GM06990 (cell line): ENCODE results near the gene PNMA6A.
"Not testable (repeated sequence)": the region's sequence is repeated elsewhere in the genome, so short reads cannot be mapped to it uniquely, and the experiment has no call there.

Source experiments
- DNase-seq: peaks from one replicate; pipeline ENCODE4 v3.0.0-alpha.2; 2011; ENCODE audit not compliant: insufficient read length; ENCODE audit errors: extremely low read depth
- H3K27me3 ChIP-seq: replicated peaks from 2 replicates; pipeline ENCODE4 v1.6.0; 2011; ENCODE audit warnings: low read length; ENCODE audit not compliant: control insufficient read depth, insufficient read depth
- H3K36me3 ChIP-seq: 2 replicates; pipeline ENCODE4 v1.5.1; 2011; ENCODE audit warnings: low read length; ENCODE audit not compliant: control insufficient read depth, insufficient read depth
- H3K4me3 ChIP-seq: replicated peaks from 2 replicates; pipeline ENCODE4 v1.5.1; 2011; ENCODE audit warnings: low read depth, mild to moderate bottlenecking, control low read depth, low read length

The PNMA6A gene

DNA sequence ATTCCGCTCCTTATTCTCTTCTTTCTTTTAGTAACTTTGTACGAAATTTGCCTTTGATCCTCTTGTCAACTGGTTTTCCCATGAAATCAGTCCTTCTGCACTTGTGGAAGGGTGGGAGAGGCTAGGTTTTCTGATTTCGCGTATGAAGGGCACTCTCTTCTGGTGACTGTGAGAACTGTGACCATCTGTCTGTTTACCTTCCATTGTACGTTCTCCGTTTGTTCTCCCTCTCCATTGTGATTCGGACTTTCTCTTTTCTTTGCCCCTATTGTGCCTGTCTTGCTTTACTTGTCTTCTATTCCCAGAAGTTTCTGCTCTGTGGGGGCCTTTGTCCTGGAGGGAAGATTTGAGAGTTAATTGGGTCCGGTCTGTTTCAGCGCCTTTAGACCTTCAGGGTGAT lies 41.6 kb downstream of the PNMA6A start:
- H3K36me3 ChIP-seq, H3K4me3 ChIP-seq, DNase-seq, H3K27me3 ChIP-seq: not testable (repeated sequence)

DNA sequence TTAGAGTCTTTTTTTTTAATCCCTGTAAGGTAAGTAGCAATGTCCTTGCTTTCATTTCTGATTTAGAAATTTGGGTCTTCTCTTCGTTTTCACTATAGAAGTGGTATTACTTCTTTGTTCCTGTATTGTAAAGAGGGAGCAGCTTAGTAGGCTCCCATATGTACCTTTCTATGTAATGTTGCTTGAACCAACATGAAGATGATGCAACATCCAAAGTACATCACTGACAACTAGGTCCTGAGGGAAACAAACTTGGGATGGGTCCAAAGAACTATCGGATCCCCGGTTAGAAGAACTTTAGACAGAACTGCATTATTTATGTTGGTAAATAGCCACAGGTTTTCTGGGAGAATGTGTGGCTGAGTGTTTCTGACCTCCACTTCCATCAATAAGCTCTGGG lies 45.5 kb downstream of the PNMA6A start:
- not testable (repeated sequence) for H3K4me3 ChIP-seq, H3K36me3 ChIP-seq, H3K27me3 ChIP-seq, DNase-seq

- H3K4me3 ChIP-seq, H3K27me3 ChIP-seq, DNase-seq, H3K36me3 ChIP-seq: not testable (repeated sequence)
Observed at GRCh38 chrX:153120230-153120629, 48.0 kb downstream of the PNMA6A start.

DNA sequence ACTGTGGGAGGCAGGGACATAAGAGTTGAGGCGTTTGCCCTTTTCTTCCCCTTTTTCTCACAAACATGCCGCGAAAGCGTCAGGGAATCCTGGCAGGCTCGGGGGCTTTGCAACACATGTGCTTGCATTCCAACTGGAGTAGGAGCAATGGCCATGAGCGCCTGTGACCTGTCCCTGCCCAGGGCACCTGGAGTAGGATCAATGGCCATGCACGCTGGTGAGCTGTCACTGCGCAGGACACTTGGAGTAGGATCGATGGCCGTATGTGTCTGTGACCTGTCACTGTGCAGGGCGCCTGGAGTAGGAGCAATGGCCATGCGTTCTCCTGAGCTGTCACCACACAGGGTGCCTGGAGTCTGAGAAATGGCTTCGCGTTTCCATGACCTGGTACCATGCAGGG lies 51.2 kb downstream of the PNMA6A start:
- DNase-seq, H3K27me3 ChIP-seq, H3K4me3 ChIP-seq, H3K36me3 ChIP-seq: not testable (repeated sequence)
